ENCODE measurements around the gene THSD7A. TPM values are rescaled to one million over a fixed set of nuclear protein-coding genes. Genes with fewer than 3 reads are reported as not detected.

The THSD7A gene
- polyA plus RNA-seq, 1 donor from 2014 or later, result 18.5 TPM

GRCh38 chr7:11655642-11656041 is 176.4 kb downstream of the THSD7A start:
- Histone ChIP-seq H3F3A (ENCODE audit: insufficient read depth, low read length, poor library complexity, severe bottlenecking) (no peaks in the 10 kb centered on the region), H2AFZ (ENCODE audit: low read depth, low read length) (no peak overlapping the region), H3K4me2 (ENCODE audit: low read length) (no peak overlapping the region), H3K36me3 (ENCODE audit: insufficient read depth, low read length) (no peaks in the 10 kb centered on the region), H3K4me3 (ENCODE audit: low read length) (no peak overlapping the region), H4K20me1 (ENCODE audit: insufficient read depth) (no peaks in the 10 kb centered on the region), H3K9me2 (ENCODE audit: insufficient read depth, low read length) (no peaks in the 10 kb centered on the region), H3K9ac (ENCODE audit: low read length) (no peak overlapping the region), H3K9me3 (ENCODE audit: low read length) (no peaks in the 10 kb centered on the region), H3K27ac (ENCODE audit: low read length) (no peak overlapping the region), H3K27me3 (ENCODE audit: insufficient read depth, low read depth, low read length) (no peaks in the 10 kb centered on the region), H3K79me2 (replicated peaks; ENCODE audit: insufficient read depth, low read length) (no peaks in the 10 kb centered on the region)
- no peak for TF ChIP-seq TAF1 (IDR thresholded peaks at IDR 0.05; ENCODE audit: low read depth)
- TF ChIP-seq RAD21 (conservative IDR thresholded peaks at IDR 0.05), result no peak
- no peak for TF ChIP-seq SMC3 (conservative IDR thresholded peaks at IDR 0.05; ENCODE audit: poor library complexity)
- no peak for TF ChIP-seq POLR2AphosphoS5 (IDR thresholded peaks at IDR 0.05)
- no peak for TF ChIP-seq EP300 (conservative IDR thresholded peaks at IDR 0.05; ENCODE audit: poor library complexity, severe bottlenecking)

DNA sequence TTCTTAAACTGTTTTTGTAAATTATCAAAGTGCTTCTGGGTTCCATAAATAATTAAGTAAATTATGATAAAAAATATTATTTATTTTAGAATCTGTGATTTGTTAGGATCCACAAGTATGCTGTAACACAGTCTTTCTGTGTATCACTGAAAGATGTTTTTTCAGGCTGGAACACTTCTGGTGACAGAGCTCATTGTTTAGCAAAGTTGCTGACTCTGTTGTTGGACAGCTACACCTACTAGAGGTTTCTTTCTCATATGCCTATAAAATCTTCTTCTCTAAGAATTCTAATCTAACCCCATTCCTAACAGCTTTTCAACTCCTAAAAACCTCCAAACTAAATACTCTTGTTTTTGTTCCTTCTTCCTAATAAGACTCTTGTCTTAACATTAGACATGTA is 176.8 kb downstream of the THSD7A start:
- no peak overlapping the region for H3K4me3 ChIP-seq (ENCODE audit: low read length)

More for the DNA sequence above, 176.8 kb downstream of the THSD7A start:
- Histone ChIP-seq H3K36me3 (ENCODE audit: insufficient read depth, low read length) (no peaks in the 10 kb centered on the region), H3K4me2 (ENCODE audit: low read length) (no peak overlapping the region), H4K20me1 (ENCODE audit: insufficient read depth) (no peaks in the 10 kb centered on the region), H3K79me2 (replicated peaks; ENCODE audit: insufficient read depth, low read length) (no peaks in the 10 kb centered on the region), H3K9ac (ENCODE audit: low read length) (no peak overlapping the region), H2AFZ (ENCODE audit: low read depth, low read length) (no peak overlapping the region), H3K27ac (ENCODE audit: low read length) (no peak overlapping the region), H3K27me3 (ENCODE audit: insufficient read depth, low read depth, low read length) (no peaks in the 10 kb centered on the region), H3K9me2 (ENCODE audit: insufficient read depth, low read length) (no peaks in the 10 kb centered on the region), H3K9me3 (ENCODE audit: low read length) (no peaks in the 10 kb centered on the region), H3F3A (ENCODE audit: insufficient read depth, low read length, poor library complexity, severe bottlenecking) (no peaks in the 10 kb centered on the region)
- TF ChIP-seq EZH2 (IDR thresholded peaks at IDR 0.05; ENCODE audit: borderline replicate concordance, insufficient read depth, low read length, poor library complexity, severe bottlenecking), result no peak
- no peak for TF ChIP-seq REST (IDR thresholded peaks at IDR 0.05; ENCODE audit: borderline replicate concordance)
- TF ChIP-seq MXI1 (conservative IDR thresholded peaks at IDR 0.05; ENCODE audit: poor library complexity, severe bottlenecking), result no peak
- no peak for TF ChIP-seq RAD21 (conservative IDR thresholded peaks at IDR 0.05)
- TF ChIP-seq POLR2AphosphoS5 (IDR thresholded peaks at IDR 0.05), result no peak
- TF ChIP-seq TAF1 (IDR thresholded peaks at IDR 0.05; ENCODE audit: low read depth), result no peak
- TF ChIP-seq SMC3 (conservative IDR thresholded peaks at IDR 0.05; ENCODE audit: poor library complexity), result no peak
- TF ChIP-seq, protein P1, sequence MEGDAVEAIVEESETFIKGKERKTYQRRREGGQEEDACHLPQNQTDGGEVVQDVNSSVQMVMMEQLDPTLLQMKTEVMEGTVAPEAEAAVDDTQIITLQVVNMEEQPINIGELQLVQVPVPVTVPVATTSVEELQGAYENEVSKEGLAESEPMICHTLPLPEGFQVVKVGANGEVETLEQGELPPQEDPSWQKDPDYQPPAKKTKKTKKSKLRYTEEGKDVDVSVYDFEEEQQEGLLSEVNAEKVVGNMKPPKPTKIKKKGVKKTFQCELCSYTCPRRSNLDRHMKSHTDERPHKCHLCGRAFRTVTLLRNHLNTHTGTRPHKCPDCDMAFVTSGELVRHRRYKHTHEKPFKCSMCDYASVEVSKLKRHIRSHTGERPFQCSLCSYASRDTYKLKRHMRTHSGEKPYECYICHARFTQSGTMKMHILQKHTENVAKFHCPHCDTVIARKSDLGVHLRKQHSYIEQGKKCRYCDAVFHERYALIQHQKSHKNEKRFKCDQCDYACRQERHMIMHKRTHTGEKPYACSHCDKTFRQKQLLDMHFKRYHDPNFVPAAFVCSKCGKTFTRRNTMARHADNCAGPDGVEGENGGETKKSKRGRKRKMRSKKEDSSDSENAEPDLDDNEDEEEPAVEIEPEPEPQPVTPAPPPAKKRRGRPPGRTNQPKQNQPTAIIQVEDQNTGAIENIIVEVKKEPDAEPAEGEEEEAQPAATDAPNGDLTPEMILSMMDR (IDR thresholded peaks at IDR 0.05; ENCODE audit: poor library complexity, severe bottlenecking), result no peak
- TF ChIP-seq EP300 (conservative IDR thresholded peaks at IDR 0.05; ENCODE audit: poor library complexity, severe bottlenecking), result no peak
